ENCODE measurements around the gene XRCC2.

DNA sequence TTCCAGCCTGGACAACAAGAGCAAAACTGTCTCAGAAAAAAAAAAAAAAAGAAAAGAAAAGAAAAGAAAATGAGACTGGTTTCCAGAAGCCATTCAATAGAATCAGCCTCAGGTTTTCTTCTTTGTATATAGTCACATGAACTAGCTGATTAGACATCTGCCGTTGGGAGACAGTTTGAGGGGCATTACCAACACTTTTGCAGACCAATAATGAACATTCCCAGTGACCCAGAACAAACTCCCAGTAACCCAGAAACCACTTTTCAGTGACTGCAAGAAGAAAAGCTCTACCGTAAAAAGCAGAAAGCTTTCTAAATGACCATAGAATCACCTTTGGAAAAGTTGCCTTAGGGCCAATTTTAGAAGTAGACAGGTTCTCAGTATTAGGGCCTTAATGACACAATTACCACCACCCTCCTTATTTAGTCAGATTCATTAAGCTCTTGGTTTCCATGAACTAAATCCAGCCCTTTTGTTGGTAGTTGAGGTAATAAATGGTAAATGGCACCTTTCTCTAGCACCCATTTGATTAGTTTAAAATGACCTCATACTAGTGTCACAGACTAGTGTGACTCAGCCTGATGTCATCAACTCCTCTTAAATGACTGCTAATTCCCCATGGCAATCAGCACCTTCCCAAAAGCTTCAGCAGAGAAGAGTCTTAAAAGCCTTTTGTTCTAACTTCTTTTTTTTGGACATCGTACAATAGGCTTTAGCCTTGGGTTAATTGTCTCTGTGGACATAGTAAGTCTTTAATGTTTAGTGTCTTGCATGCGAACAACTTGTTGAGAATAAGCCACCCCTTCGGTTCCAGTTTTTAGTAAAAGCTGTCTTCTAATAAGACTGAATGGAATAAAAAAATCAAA, 33.6 kb upstream of the XRCC2 start:
- TF ChIP-seq CTCF (IDR thresholded peaks at IDR 0.05; ENCODE audit: insufficient read depth, low read depth, low read length) = no peak
- TF ChIP-seq EZH2 (IDR thresholded peaks at IDR 0.05; ENCODE audit: insufficient read depth, low read length) = no peak

Data from astrocyte (in vitro differentiated cells and primary cell).